HUES64 (cell line): ENCODE results near the gene ITGB8.
"Not testable (repeated sequence)": the region's sequence is repeated elsewhere in the genome, so short reads cannot be mapped to it uniquely, and the experiment has no call there.

Experiments
- H3K27ac ChIP-seq: 2 replicates; pipeline ENCODE4 v1.7.0; 2013; ENCODE audit warnings: low read depth, low read length, inconsistent platforms
- H3K27me3 ChIP-seq: 2 replicates; pipeline ENCODE4 v1.6.1; 2013; ENCODE audit warnings: mild to moderate bottlenecking, low read length; ENCODE audit not compliant: insufficient read depth
- H3K36me3 ChIP-seq: 2 replicates; pipeline ENCODE4 v1.6.1; 2013; ENCODE audit warnings: mild to moderate bottlenecking, low read length; ENCODE audit not compliant: insufficient read depth
- H3K4me1 ChIP-seq: 2 replicates; pipeline ENCODE4 v1.6.1; 2013; ENCODE audit warnings: mild to moderate bottlenecking, low read length, moderate library complexity; ENCODE audit not compliant: insufficient read depth
- H3K4me3 ChIP-seq: 2 replicates; pipeline ENCODE4 v1.5.1; 2013; ENCODE audit warnings: mild to moderate bottlenecking, low read length, moderate library complexity
- H3K9ac ChIP-seq: 2 replicates; pipeline ENCODE4 v1.6.1; 2013; ENCODE audit warnings: mild to moderate bottlenecking, low read depth, low read length
- H3K9me3 ChIP-seq: 2 replicates; pipeline ENCODE4 v1.6.1; 2013; ENCODE audit warnings: low read depth, low read length; ENCODE audit not compliant: insufficient read depth
- WGBS: fragments of 150-250, 120-280 bp; methylation state at CpG from one replicate; pipeline ENCODE4 v1.1.7; 2013; ENCODE audit warnings: missing lambda C conversion rate; 5-methylcytosine and 5-hydroxymethylcytosine counted together

The ITGB8 gene

GRCh38 chr7:20388084-20388483 lies 57.4 kb downstream of the ITGB8 start:
- Histone ChIP-seq H3K4me1 (no peaks in the 10 kb centered on the region), H3K36me3 (peaks cover 12% of the 10 kb centered on the region; the same call in 1 of the 2 replicates), H3K9ac (no peak overlapping the region), H3K9me3 (no peaks in the 10 kb centered on the region), H3K27me3 (no peaks in the 10 kb centered on the region), H3K4me3 (no peak overlapping the region), H3K27ac (no peak overlapping the region)
- WGBS, result 92% methylated on average over 1 of the region's 1 CpG

GRCh38 chr7:20389192-20389591 lies 58.5 kb downstream of the ITGB8 start:
- H3K27ac ChIP-seq, H3K9me3 ChIP-seq, H3K9ac ChIP-seq, H3K27me3 ChIP-seq, H3K4me1 ChIP-seq, H3K4me3 ChIP-seq: not testable (repeated sequence)
- peaks cover 19% of the 10 kb centered on the region; the same call in 1 of the 2 replicates for H3K36me3 ChIP-seq
- WGBS, result 94% methylated on average over 2 of the region's 2 CpGs

GRCh38 chr7:20393021-20393610 lies 62.4 kb downstream of the ITGB8 start:
- no peaks in the 10 kb centered on the region for H3K9me3 ChIP-seq
- H3K4me3 ChIP-seq, result no peak overlapping the region
- no peak overlapping the region for H3K27ac ChIP-seq
- H3K9ac ChIP-seq, result no peak overlapping the region
- H3K4me1 ChIP-seq, result no peaks in the 10 kb centered on the region
- 88% methylated on average over 2 of the region's 2 CpGs for WGBS
- peaks cover 28% of the 10 kb centered on the region; the same call in 1 of the 2 replicates for H3K36me3 ChIP-seq
- H3K27me3 ChIP-seq, result no peaks in the 10 kb centered on the region

- H3K9me3 ChIP-seq, result no peaks in the 10 kb centered on the region
- H3K36me3 ChIP-seq, result peaks cover 30% of the 10 kb centered on the region; the same call in 1 of the 2 replicates
- no peak overlapping the region for H3K27ac ChIP-seq
- no peaks in the 10 kb centered on the region for H3K4me1 ChIP-seq
- H3K27me3 ChIP-seq, result no peaks in the 10 kb centered on the region
- 95% methylated on average over 2 of the region's 2 CpGs for WGBS
- H3K9ac ChIP-seq, result no peak overlapping the region
- H3K4me3 ChIP-seq, result no peak overlapping the region
Observed at GRCh38 chr7:20393616-20394015, 62.9 kb downstream of the ITGB8 start.

GRCh38 chr7:20394284-20394683 lies 63.6 kb downstream of the ITGB8 start:
- Histone ChIP-seq H3K4me3 (no peak overlapping the region), H3K9ac (no peak overlapping the region), H3K9me3 (no peaks in the 10 kb centered on the region), H3K4me1 (no peaks in the 10 kb centered on the region), H3K36me3 (peaks cover 32% of the 10 kb centered on the region; the same call in 1 of the 2 replicates), H3K27ac (no peak overlapping the region), H3K27me3 (no peaks in the 10 kb centered on the region)
- 97% methylated on average over 3 of the region's 3 CpGs for WGBS

DNA sequence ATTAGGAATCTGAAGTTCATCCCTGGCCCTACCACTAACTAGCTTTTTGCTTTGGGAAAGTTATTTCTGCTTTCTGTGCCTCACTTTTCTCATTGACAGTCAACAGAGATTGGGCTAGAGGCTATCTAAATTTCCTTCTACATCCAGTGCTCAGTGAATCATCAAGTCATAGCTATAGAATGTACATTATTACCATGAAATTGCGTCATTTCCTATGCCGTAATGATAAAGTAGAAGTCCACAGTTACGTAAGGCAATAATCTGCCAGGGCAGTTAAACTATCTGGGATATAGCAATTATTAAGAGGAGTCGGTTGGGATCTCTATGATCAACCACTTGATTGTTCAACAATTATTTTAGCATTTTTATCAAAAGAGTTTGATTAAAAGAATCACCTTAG lies 64.4 kb downstream of the ITGB8 start:
- H3K9me3 ChIP-seq, result no peaks in the 10 kb centered on the region
- H3K36me3 ChIP-seq, result peaks cover 32% of the 10 kb centered on the region; the same call in 1 of the 2 replicates
- no peak overlapping the region for H3K27ac ChIP-seq
- WGBS, result 100% methylated on average over 3 of the region's 4 CpGs
- no peak overlapping the region for H3K9ac ChIP-seq
- no peaks in the 10 kb centered on the region for H3K4me1 ChIP-seq
- no peak overlapping the region for H3K4me3 ChIP-seq
- no peaks in the 10 kb centered on the region for H3K27me3 ChIP-seq

GRCh38 chr7:20395511-20395910 lies 64.8 kb downstream of the ITGB8 start:
- H3K9ac ChIP-seq, result no peak overlapping the region
- peaks cover 32% of the 10 kb centered on the region; the same call in 1 of the 2 replicates for H3K36me3 ChIP-seq
- no peaks in the 10 kb centered on the region for H3K4me1 ChIP-seq
- no peaks in the 10 kb centered on the region for H3K27me3 ChIP-seq
- 93% methylated on average over 1 of the region's 2 CpGs for WGBS
- no peak overlapping the region for H3K27ac ChIP-seq
- H3K4me3 ChIP-seq, result no peak overlapping the region
- H3K9me3 ChIP-seq, result no peaks in the 10 kb centered on the region

- Histone ChIP-seq H3K4me3 (no peak overlapping the region), H3K4me1 (no peaks in the 10 kb centered on the region), H3K36me3 (peaks cover 14% of the 10 kb centered on the region; the same call in 1 of the 2 replicates), H3K27me3 (no peaks in the 10 kb centered on the region), H3K9ac (no peak overlapping the region), H3K9me3 (no peaks in the 10 kb centered on the region), H3K27ac (no peak overlapping the region)
- WGBS, result 97% methylated on average over 2 of the region's 2 CpGs
Observed at GRCh38 chr7:20399521-20399920, 68.8 kb downstream of the ITGB8 start.

- no peak overlapping the region for H3K27ac ChIP-seq
- H3K9ac ChIP-seq, result no peak overlapping the region
- no peaks in the 10 kb centered on the region for H3K27me3 ChIP-seq
- H3K4me1 ChIP-seq, result no peaks in the 10 kb centered on the region
- H3K4me3 ChIP-seq, result no peak overlapping the region
- peaks cover 4% of the 10 kb centered on the region; the same call in 1 of the 2 replicates for H3K36me3 ChIP-seq
- 90% methylated on average over 2 of the region's 3 CpGs for WGBS
- no peaks in the 10 kb centered on the region for H3K9me3 ChIP-seq
Observed at GRCh38 chr7:20401861-20402746, 71.4 kb downstream of the ITGB8 start.

DNA sequence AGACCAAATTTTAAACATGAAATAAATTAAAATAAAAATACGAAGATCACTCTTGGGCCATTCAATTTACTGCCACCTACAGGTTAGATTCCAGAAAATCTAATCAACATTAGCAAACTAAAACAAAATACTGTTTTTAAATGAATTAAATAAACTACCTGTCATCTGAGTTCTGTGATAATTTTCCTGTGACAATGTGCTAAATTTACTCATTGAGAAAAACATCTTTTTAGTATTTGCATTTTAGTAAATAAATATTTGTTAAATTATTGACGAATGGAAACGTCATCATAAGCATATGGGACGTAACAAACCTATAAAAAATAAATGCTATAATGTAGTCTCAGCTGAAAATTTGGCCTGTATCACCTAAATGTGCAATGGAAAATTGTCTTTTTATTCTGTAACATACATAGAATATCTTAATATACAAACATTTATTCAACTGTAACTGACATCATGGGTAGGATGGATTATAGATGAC lies 72.1 kb downstream of the ITGB8 start:
- Histone ChIP-seq H3K4me3 (no peak overlapping the region), H3K9ac (no peak overlapping the region), H3K27me3 (no peaks in the 10 kb centered on the region), H3K36me3 (peaks cover 4% of the 10 kb centered on the region; the same call in 1 of the 2 replicates), H3K9me3 (no peaks in the 10 kb centered on the region), H3K27ac (no peak overlapping the region), H3K4me1 (no peaks in the 10 kb centered on the region)
- 94% methylated on average over 3 of the region's 4 CpGs for whole genome bisulfite sequencing

DNA sequence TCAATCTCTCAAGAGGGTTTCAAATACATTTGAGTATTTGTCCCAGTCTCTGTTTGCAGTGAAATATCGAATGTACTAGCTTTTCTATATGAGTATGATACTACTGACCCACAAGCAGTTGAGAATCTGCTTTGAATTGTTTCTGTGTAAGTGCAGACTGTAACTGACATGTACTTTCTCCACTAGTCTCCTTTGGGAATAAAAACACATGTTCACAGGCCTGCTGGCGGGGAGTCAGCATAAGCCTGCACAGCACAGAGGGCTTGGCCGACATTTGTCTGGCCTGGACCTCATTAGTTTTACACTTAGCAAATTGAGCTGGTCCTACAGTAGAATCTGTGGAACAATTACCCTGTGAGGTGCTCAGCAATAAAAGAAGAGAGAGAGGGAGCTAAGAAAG lies 72.6 kb downstream of the ITGB8 start:
- no peak overlapping the region for H3K9ac ChIP-seq
- 89% methylated on average over 3 of the region's 3 CpGs for WGBS
- no peaks in the 10 kb centered on the region for H3K27me3 ChIP-seq
- no peak overlapping the region for H3K4me3 ChIP-seq
- peaks cover 4% of the 10 kb centered on the region; the same call in 1 of the 2 replicates for H3K36me3 ChIP-seq
- no peak overlapping the region for H3K27ac ChIP-seq
- H3K4me1 ChIP-seq, result no peaks in the 10 kb centered on the region
- no peaks in the 10 kb centered on the region for H3K9me3 ChIP-seq
